Fibroblast of lung (primary cell): ENCODE results near the gene SRRM2.

Source experiments
- CTCF ChIP-seq, 2 donors: IDR thresholded peaks in 1 of 2; conservative IDR thresholded peaks in 1 of 2; 1 replicate in 1 of 2; 2 replicates in 1 of 2; pipeline ENCODE4 v1.5.1; 2011 to 2012; ENCODE audit warnings: low read length in 2 of 2, control low read depth in 1 of 2, inconsistent platforms in 1 of 2, low read depth in 1 of 2, mild to moderate bottlenecking in 1 of 2
- EZH2 ChIP-seq: IDR thresholded peaks from 2 replicates; pipeline ENCODE4 v1.5.1; 2012; ENCODE audit warnings: low read length, control low read depth, mild to moderate bottlenecking; ENCODE audit errors: missing control alignments

- no peak for TF ChIP-seq CTCF (conservative IDR thresholded peaks at IDR 0.05 in 1 of 2, IDR thresholded peaks at IDR 0.05 in 1 of 2; ENCODE audit: low read depth in 1 of 2, low read length in 2 of 2)
- no peak for TF ChIP-seq EZH2
Observed at GRCh38 chr16:2710711-2711231, 41.7 kb upstream of the SRRM2 start.
